A673 (cell line): ENCODE data around the gene ENTPD5.
"Not testable (repeated sequence)": the region's sequence is repeated elsewhere in the genome, so short reads cannot be mapped to it uniquely, and the experiment has no call there.

ENCODE experiments used
- CTCF ChIP-seq: fragments of 300-800, 200-600 bp; sonication (generic); conservative IDR thresholded peaks from 2 replicates; pipeline ENCODE4 v1.5.1; 2017; ENCODE audit warnings: low read depth, mild to moderate bottlenecking, antibody characterized with exemption, low read length, moderate library complexity, mixed read lengths
- EZH2 ChIP-seq: fragments of 200-600 bp; sonication (generic); IDR thresholded peaks from 2 replicates; pipeline ENCODE4 v1.6.1; 2017; ENCODE audit warnings: borderline replicate concordance, low read depth, mild to moderate bottlenecking, mixed read lengths, antibody characterized with exemption, low read length; ENCODE audit not compliant: poor library complexity, severe bottlenecking

GRCh38 chr14:73988656-73989055 is 30.4 kb downstream of the ENTPD5 start:
- not testable (repeated sequence) for TF ChIP-seq CTCF, EZH2
